MM.1S (cell line): Measurements from ENCODE around the gene PINK1.

Experiments
- EZH2 ChIP-seq: fragments of 300-600 bp; sonication (generic); optimal IDR thresholded peaks from 2 replicates; pipeline ENCODE3; 2017; ENCODE audit warnings: low read depth, mild to moderate bottlenecking, antibody characterized with exemption, low read length, mixed read lengths
- EZH2phosphoT487 ChIP-seq: fragments of 300-600 bp; sonication (generic); IDR thresholded peaks from 2 replicates; pipeline ENCODE4 v1.6.1; 2018; ENCODE audit warnings: antibody characterized with exemption, low read length

DNA sequence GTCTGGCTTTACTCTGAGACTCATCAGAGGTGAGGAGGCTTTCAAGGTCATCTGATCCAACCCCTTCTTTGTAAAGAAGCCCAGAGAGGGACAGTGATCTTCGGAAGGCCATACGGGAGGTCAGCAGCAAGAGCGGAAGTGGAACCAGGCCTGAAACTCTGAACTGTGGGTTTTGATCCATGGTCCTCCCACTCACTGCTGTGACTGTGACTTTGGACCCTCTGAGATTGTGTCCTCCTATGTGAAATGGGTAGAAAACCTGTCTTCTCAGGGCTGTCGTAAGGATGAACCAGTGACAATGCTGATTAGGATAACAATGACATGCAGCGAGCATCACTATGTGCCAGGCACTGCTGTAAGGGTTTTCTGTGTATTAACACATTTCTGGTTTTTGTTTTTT is 37.7 kb downstream of the PINK1 start:
- TF ChIP-seq EZH2 (no peak), EZH2phosphoT487 (no peak)
